ENCODE data around the gene SLC37A1.

Gene SLC37A1

DNA sequence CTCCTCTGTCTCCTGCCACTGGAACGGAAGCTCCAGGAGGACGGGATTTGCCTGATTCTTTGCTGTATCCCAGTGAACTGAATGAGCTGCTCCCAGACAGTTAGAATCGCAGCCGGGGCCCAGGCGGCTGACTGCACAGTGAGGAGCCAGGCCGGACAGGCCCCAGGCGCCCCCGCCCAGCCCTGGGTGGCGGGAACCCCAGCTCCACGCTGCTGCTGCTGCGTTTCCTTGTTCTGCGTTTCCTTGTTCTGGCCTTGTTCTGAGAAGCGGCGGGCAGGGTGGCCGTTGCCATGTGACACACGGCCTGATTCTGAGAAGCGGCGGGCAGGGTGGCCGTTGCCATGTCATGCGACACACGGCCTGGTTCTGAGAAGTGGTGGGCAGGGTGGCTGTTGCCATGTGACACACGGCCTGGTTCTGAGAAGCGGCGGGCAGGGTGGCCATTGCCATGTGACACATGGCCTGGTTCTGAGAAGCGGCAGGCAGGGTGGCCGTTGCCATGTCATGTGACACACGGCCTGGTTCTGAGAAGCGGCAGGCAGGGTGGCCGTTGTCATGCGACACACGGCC, 56.2 kb downstream of the SLC37A1 start:
- TF ChIP-seq, protein P1, sequence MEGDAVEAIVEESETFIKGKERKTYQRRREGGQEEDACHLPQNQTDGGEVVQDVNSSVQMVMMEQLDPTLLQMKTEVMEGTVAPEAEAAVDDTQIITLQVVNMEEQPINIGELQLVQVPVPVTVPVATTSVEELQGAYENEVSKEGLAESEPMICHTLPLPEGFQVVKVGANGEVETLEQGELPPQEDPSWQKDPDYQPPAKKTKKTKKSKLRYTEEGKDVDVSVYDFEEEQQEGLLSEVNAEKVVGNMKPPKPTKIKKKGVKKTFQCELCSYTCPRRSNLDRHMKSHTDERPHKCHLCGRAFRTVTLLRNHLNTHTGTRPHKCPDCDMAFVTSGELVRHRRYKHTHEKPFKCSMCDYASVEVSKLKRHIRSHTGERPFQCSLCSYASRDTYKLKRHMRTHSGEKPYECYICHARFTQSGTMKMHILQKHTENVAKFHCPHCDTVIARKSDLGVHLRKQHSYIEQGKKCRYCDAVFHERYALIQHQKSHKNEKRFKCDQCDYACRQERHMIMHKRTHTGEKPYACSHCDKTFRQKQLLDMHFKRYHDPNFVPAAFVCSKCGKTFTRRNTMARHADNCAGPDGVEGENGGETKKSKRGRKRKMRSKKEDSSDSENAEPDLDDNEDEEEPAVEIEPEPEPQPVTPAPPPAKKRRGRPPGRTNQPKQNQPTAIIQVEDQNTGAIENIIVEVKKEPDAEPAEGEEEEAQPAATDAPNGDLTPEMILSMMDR (IDR thresholded peaks at IDR 0.05; ENCODE audit: low read depth, low read length, missing control alignments) = no peak
- Histone ChIP-seq H3K27ac (no peak overlapping the region), H3K36me3 (replicated peaks) (no peaks in the 10 kb centered on the region), H3K27me3 (replicated peaks) (no peaks in the 10 kb centered on the region), H3K4me3 (ENCODE audit: low read depth, low read length) (no peak overlapping the region)
- no peak for DNase-seq
- in situ Hi-C loops (cut with HindIII; ENCODE audit: low pct_ligation_motif_present, low sequenced_read_pairs) = no loop called here

GRCh38 chr21:42570362-42570761, 56.7 kb downstream of the SLC37A1 start:
- TF ChIP-seq, protein P1 (IDR thresholded peaks at IDR 0.05; ENCODE audit: low read depth, low read length, missing control alignments) = no peak
- Histone ChIP-seq H3K27me3 (replicated peaks) (no peaks in the 10 kb centered on the region), H3K4me3 (ENCODE audit: low read depth, low read length) (no peak overlapping the region), H3K27ac (no peak overlapping the region), H3K36me3 (replicated peaks) (no peaks in the 10 kb centered on the region)
- in situ Hi-C loops (cut with HindIII; ENCODE audit: low pct_ligation_motif_present, low sequenced_read_pairs) = no loop called here
- DNase-seq = no peak

DNA sequence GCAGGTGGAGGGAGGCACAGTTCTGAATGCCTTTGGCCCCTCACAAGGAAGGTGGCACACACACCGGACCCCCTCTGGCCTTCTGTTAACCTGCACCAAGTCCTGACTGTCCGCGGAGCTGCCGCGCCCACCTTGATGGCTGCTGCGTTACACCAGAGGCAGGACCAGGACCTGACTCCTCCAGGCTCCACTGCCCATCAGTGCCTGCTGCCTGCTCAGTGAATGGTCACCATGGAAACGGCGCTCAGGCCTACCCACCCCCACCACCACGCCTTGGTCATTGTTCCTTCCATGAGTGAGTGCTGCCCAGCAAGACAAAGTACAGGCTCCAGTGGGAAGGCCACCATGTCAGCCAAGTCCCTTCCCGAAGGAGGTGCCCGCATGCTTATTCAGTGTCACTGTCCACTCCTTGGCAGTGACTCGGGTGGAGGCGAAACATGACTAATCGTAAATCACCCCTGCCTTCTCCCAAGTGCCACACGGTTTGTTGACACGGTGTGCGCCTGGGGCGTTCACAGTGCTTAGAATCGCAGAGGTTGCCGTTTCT, 57.3 kb downstream of the SLC37A1 start:
- in situ Hi-C loops (cut with HindIII; ENCODE audit: low pct_ligation_motif_present, low sequenced_read_pairs) = no loop called here
- no peak overlapping the region for H3K27ac ChIP-seq
- no peaks in the 10 kb centered on the region for H3K36me3 ChIP-seq (replicated peaks)
- no peaks in the 10 kb centered on the region for H3K27me3 ChIP-seq (replicated peaks)
- TF ChIP-seq, protein P1 (IDR thresholded peaks at IDR 0.05; ENCODE audit: low read depth, low read length, missing control alignments) = no peak
- H3K4me3 ChIP-seq (ENCODE audit: low read depth, low read length) = no peak overlapping the region
- no peak for DNase-seq

DNA sequence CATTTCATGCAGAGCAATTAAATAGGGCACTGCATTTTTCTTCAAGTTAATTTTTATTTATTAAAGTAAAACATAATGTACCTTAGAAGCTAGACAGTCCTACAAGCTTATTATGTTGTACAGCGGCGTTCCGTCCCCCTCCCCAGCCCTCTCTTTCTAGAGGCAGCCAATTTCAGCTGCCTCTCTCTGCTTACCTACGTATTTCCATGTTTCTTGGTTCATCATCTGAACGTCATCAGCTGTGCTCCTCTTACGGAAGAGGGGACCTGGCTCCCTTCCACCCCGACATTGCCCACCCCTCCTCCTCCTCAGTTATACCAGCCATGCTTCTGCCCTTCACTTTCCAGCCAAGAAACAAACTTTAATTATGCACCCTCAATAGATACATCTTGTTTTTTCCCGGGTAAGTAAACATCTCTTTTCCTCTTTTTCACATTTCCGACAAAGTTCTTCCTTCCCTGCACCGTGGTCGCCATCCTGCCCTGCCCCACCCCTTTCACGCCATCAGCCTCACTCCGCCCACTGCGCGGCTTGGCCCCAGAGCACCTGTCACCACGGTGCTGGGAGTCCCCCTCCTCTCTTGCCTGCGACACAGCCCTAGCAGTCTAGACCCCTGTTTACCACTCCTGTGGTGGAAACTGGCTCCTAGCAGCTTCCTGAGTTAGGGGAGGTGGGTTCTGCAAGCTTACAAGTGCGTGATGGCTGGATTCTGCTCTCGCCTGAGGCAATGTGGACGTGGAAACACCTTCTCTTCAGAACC, 57.9 kb downstream of the SLC37A1 start:
- no peaks in the 10 kb centered on the region for H3K36me3 ChIP-seq (replicated peaks)
- TF ChIP-seq, protein P1 (IDR thresholded peaks at IDR 0.05; ENCODE audit: low read depth, low read length, missing control alignments) = no peak
- no peak for DNase-seq
- H3K27ac ChIP-seq = no peak overlapping the region
- in situ Hi-C loops (cut with HindIII; ENCODE audit: low pct_ligation_motif_present, low sequenced_read_pairs) = no loop called here
- H3K4me3 ChIP-seq (ENCODE audit: low read depth, low read length) = no peak overlapping the region
- H3K27me3 ChIP-seq (replicated peaks) = no peaks in the 10 kb centered on the region

GRCh38 chr21:42572906-42573495, 59.3 kb downstream of the SLC37A1 start:
- Histone ChIP-seq H3K4me3 (ENCODE audit: low read depth, low read length) (no peak overlapping the region), H3K36me3 (replicated peaks) (no peaks in the 10 kb centered on the region), H3K27me3 (replicated peaks) (no peaks in the 10 kb centered on the region), H3K27ac (no peak overlapping the region)
- in situ Hi-C loops (cut with HindIII; ENCODE audit: low pct_ligation_motif_present, low sequenced_read_pairs) = no loop called here
- TF ChIP-seq, protein P1 (IDR thresholded peaks at IDR 0.05; ENCODE audit: low read depth, low read length, missing control alignments) = no peak
- DNase-seq = no peak

All from brain microvascular endothelial cell (primary cell).